Astrocyte (in vitro differentiated cells and primary cell): ENCODE data around the gene SUPT4H1.

ENCODE experiments used
- CTCF ChIP-seq: IDR thresholded peaks from 2 replicates; pipeline ENCODE4 v1.5.1; 2011; ENCODE audit warnings: low read depth, mild to moderate bottlenecking, inconsistent platforms, low read length, moderate library complexity; ENCODE audit not compliant: insufficient read depth
- EZH2 ChIP-seq: IDR thresholded peaks from 2 replicates; pipeline ENCODE4 v1.6.1; 2012; ENCODE audit warnings: mild to moderate bottlenecking, low read length, inconsistent platforms; ENCODE audit not compliant: insufficient read depth

- no peak for TF ChIP-seq CTCF
- no peak for TF ChIP-seq EZH2
These were observed 11.6 kb upstream of the SUPT4H1 start for GRCh38 chr17:58363457-58364185.
